Iris pigment epithelial cell (primary cell): ENCODE measurements around the gene KRT33A.
A peak's percentile ranks its signal among the peaks of the same experiment; 100 is the strongest.

Source experiments
- DNase-seq: peaks from one replicate; pipeline ENCODE4 v3.0.0-alpha.2; 2011; ENCODE audit warnings: low read depth

The KRT33A gene

DNA sequence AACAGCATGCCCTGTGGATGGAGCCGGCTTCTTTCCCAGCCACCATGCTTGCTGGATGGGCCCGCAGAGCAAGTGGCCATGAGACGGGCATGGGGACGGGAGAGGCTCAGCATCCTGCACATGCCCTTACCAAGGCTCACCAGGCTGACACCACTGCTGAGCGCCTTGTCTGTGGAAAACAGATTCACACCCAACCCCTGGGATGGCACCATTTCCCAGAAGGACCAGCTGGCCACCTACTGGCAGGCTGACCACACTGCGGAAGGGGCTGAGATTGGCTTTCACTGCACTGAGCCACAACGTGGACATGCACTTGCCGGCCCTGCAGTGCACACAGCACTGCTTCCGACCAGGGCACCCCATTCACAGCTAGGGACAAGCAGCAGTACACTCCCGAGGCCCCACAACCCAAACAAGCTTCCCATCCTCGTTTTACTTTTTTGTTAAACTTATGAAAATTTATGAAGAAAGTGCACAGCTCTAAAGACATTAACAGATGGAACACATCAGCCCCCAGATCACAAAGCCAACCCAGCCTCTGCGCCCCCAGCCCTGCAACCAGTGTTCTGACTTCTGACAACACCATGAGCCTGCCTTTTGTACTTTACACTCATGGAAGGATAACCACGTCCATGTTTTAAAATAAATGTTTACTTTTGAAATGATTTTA lies 21.2 kb downstream of the KRT33A start:
- DNase-seq = peak; percentile 57

DNA sequence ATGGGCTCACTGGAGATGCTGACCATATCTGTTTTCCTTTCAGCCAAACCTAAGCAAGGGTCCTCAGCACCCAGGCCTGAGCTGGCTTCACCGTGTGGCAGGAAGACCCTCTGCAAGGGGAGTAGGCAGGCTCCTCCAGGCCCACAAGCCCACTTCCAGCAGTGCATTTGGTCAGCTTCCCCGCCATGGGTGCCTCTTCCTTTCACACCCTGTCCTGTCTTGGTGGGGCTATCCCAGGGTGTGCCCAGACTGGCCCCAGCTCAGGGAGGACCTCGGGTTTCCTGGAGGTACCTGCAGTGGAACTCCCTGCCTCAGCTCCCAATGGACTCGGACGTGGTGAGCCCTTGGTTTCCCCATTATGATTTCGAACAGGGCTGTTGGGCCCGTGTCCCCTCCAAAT lies 22.4 kb downstream of the KRT33A start:
- no peak for DNase-seq

GRCh38 chr17:41327411-41328120 lies 23.1 kb downstream of the KRT33A start:
- DNase-seq = no peak

DNA sequence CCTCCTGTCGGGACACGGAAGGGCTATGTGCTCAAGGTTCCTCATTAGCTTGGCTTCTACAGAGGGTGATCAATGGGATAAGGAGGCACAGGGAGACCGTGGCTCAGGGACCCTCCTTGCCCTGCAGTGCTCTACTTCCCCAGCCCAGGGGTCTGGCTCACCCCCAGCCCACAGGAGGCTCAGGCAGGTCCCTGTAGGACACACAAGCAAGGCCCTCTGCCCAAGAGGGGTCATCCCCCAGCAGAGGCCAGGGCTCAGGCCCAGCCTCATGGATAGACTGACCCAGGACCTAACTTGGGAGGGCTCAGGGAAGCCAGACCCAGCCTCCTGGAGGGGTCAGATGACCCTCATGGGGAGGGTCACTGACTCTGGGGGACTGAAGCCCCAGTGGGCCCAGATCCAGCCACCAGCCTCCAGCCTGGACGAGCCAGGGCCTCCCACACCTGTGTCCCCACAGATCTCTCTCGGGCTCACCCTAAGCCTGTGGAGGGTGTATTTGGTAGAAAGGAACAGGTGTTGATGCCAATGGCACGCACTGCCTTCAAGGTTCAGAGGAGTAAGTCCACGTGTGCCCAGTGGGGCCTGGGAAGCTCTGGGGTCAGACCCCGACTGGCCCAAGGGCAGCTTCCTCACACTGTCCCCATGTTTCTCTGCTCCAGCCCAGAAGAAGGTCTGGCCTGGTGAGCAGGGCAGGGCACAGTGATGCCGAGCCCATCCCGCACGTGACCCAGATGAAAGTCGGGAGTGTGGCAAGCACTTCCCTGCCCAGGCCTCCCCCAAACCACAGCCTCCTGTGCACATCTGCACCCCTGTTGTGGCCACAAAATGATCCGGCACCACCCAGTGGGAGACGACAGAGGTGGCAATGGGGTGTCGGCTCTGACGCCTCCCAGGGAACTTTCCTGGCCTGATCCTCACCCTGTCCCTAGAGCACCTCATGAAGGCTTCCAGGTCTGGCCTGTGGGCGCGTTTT lies 24.2 kb downstream of the KRT33A start:
- no peak for DNase-seq

DNA sequence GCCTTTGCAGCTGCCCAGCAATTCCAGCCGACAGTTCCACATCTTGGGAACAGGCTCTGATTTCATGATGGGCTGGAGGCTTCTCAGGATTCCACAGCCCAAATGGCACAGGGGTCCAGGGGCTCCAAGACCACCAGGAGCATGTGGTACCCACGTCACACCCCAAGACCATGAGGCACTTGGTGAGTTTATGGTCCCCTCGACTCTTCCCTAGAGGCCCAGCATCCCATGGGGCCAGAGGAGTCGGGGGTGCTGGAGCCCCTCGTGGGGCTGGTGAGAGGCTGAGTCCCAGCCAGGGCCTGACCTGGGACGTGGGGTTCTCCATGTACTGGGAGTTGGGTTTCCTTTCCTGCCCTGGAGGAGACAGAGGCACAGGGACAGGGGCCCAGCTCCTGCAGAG lies 25.0 kb downstream of the KRT33A start:
- no peak for DNase-seq

GRCh38 chr17:41325126-41325525 lies 25.5 kb downstream of the KRT33A start:
- DNase-seq = no peak

DNA sequence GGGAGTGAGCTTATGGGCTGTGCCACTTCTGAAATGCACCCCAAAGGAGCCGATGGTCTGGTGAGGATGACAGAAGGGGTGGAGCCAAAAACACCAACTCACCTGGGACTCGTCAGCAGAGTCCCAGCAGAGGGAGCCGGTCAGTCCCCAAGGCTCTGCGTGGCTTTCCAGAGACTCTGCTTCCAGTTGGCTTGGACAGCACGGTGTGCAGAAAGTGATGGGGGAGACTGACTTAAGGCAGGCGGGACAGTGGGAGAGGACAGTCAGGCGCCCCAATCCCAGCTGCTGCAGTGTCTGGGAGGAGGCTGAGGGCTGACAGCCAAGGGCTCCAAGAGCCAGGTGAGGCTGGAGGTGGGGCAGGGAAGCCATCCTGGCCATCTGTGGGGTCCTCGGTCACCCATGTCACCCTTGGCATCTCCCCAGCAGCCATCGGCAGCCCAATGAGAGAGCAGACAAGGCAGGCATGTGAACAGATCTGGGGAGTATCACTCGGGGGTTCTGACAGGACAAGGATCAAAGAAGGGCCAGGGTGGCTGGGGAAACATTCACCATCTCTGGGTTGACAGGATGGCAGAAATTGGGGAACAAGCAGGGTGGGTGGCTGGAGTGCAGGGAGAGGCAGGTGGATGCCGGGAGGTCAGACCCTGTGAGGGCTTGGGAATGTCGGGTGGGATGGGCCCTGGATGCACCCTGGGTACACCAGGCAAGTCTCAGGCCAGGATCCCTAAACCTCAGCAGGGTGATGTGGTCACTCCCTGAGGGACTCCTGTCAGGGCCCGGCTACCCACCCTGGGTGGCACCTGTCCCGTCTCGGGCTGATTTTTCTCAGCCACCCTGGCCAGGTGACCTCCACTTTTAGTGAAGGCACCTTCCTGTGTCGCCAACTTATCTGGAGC lies 26.2 kb downstream of the KRT33A start:
- DNase-seq = peak; percentile 9

DNA sequence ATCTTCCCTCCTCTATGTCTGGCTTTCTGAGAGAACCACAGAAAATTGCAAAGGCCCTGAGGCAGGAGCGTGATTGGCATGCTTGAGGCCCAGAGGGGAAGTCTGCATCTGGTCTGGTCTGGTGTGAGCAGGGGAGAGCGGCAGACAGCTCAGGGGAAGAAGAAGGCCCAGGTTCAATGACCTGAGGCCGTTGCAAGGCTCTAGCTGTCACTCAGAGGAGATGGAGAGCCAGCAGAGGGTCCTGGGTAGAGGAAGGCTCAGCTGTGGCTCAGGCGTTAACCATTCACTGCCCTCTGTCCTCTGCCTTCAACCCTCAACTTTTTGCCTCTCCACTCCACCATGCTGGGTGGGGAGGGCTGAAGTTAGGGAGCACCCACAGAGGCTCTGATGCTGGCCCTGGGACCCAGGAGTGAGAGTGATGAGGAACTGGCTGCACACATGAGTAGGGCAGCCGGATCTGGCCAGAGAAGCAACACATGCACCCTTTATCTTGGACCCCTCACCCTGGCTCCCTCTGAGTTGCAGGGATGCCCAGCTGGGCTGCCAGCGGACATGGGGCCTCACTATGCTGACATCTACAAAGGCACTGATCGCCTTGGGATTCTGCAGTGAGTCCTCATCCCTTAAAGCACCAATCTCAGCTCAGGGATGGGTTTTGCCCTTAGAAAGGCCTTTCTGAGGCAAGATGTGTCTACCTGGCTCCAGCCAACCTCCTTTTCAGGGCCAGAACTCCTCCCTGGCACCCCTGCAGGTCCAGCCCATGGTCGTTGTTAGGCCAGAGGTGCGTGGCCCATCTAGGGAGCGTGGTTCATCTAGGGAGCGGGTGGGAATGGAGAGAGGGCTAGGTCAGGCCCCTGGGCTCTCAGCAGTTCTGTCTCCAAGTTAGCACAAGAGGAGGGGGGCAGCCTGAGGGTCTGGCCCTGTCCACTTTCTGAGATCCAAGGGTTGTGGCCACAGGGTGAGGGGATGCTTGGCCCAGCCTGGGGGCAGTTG lies 27.4 kb downstream of the KRT33A start:
- no peak for DNase-seq

GRCh38 chr17:41322094-41322902 lies 28.3 kb downstream of the KRT33A start:
- peak; percentile 77 for DNase-seq

GRCh38 chr17:41318231-41318630 lies 32.4 kb downstream of the KRT33A start:
- DNase-seq = no peak

DNA sequence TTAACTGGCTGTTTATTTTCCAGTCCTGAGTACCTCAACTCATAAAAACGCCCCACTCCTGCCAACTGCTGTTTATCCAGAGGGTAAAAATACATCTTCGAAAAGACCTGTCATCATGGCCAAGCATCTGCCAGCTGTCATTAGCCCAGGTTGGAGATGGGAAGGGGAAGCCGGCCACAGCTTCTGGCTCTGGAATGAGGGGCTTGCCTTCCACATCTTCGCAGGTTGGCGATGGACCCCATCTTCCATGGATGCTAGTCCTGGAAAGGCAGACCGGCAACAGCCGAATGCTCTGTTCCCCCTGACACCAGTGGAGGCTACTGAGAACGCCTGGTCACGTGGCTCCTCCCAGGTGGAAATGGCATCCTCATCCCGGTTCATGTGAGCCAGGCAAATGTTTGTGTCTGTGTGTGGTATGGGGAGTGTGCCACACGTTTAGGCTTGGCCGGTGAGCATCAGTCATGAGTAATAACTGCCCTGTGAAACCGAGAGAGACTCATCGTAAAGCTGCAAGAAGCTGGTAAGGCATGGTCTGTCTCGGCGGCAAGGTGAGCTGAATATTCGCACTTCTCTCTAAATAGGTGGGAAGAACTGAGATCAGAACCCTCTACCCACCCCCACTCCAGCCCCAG lies 34.7 kb downstream of the KRT33A start:
- no peak for DNase-seq

DNA sequence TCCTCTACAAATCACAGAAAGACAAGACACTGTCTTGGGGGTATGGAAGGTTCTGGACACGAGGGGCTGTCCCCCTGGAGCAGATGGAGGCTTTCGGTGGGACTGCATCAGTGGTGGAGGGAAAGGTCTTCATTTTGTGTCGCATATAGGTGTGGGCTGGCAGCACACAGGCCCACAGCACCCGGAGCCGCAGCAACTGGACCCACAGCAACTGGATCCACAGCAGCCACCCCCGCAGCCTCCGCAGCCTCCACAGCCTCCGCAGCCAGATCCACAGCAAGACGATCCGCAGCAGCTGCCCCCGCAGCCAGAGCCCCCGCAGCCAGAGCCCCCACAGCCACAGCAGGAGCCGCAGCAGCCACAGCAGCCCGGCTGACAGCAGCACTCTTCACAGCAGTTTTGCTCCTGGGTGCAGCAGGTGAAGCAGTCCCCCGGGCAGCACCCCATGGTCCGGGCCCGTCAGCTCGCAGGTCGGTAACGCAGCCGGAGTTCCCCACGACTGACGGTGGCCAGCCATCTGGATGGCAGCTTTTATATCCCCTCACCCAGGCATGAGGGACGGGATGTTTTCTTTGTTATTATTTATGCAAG lies 35.3 kb downstream of the KRT33A start, which contains the start of gene KRTAP17-1:
Gene KRTAP17-1, minus strand, starts transcription at position 507 of the 591 bp plus-strand sequence. Its CDS starts 60 bp downstream, at position 447.
- DNase-seq = no peak

DNA sequence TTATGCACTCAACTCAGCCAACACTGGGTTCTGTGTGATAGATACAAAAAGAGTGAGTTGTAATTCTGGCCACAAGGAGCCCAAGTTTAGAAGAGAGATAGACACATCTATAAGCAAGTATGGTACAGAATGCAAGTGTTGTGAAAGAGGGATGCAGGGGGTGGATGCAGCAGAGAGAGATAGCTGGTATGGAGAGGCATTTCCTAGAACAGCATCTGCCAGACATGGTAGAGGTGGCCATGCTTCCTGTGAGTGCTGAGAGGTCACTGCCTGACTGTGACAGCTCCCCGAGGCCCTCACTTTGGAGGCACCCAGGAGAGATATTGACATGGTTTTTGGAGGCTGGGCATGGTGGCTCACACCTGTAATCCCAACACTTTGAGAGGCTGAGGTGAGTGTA lies 39.5 kb downstream of the KRT33A start:
- no peak for DNase-seq

DNA sequence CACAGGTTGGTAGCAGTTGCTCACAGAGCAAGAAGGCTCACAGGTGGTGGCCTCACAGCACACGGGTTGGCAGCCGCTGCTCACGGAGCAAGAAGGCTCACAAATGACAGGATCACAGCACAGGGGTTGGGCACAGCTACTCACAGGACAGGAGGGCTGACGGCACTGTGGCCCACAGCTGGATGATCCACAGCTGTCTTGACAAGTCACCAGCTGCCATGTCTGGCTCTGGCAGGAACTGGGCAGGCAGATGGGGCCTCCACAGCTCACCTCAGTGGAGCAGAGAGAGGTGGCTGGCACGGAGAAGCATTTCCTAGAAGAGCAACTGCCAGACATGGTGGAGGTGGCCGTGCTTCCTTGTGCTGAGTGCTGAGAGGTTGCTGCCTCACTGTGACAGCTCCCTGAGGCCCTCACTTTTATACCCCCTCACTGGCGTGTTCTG lies 41.7 kb downstream of the KRT33A start, which contains the start of gene KRTAP16-1:
Gene KRTAP16-1, minus strand, starts transcription at position 392 of the 442 bp plus-strand sequence. Its CDS starts 56 bp downstream, at position 336.
- no peak for DNase-seq

GRCh38 chr17:41308251-41308917 lies 42.2 kb downstream of the KRT33A start:
- no peak for DNase-seq

DNA sequence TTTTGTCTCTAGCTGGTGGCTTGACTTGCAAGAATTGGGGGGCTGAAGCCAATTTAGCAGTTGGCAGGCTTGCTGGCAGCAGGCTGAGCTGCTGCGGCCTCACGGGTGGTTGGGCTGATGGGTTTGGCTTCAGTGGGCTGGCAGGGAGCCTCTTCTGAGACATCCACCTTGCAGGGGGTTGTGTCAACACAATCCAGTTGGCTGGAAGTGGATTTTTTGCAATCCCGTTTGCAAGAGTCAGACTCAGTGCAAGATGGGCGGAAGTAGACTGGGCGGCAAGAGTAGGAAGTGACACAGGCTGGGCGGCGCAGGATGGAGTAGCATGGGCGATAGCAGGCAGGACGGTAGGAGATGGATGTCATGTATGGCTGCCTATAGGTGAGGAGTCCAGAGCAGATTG lies 43.0 kb downstream of the KRT33A start:
- peak; percentile 23 for DNase-seq

- no peak for DNase-seq
Observed at GRCh38 chr17:41304091-41304490, 46.5 kb downstream of the KRT33A start.

DNA sequence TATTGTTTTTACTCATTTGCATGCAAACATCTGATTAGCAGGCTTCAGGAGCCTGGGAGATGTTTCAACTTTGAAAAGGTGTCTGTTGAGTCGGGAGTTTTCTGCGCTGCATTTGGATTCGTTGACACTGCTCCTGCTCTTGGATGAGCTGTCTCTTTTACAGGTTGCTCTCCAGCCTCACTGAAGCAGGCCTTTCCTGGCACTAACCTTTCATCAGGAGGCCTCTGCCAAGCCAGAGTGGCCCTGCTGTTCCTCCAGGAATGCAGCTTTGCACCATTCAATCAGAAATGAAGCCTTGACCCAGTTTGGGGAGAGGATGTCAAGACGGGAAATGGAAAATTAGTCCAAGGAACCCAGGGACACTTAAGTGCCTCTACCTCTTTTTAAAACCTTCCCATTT lies 47.6 kb downstream of the KRT33A start:
- no peak for DNase-seq
